Body of pancreas (tissue), 4 donors: ENCODE measurements around the gene C12orf75.

Experiments used
- CTCF ChIP-seq, 7 experiments: fragments of 450-650 bp in 4 of 7; fragments of 200-600 bp in 3 of 7; sonication (generic) in 3 of 7; IDR thresholded peaks; one replicate each; pipeline ENCODE4 v1.5.1; 2016 to 2019; ENCODE audit warnings: antibody characterized with exemption in 7 of 7
- POLR2A ChIP-seq, 3 donors: fragments of 450-650 bp; IDR thresholded peaks; one replicate each; pipeline ENCODE4 v1.6.1; 2016; ENCODE audit warnings: antibody characterized with exemption in 3 of 3, mild to moderate bottlenecking in 2 of 3

- no peak for TF ChIP-seq CTCF (IDR thresholded peaks at IDR 0.05)
- no peak for TF ChIP-seq POLR2A (IDR thresholded peaks at IDR 0.05)
Observed at GRCh38 chr12:105334582-105334981, 4.1 kb downstream of the C12orf75 start.
